HG02884 (cell line): ENCODE results near the gene WNT16.
"Not testable (repeated sequence)": the region's sequence is repeated elsewhere in the genome, so short reads cannot be mapped to it uniquely, and the experiment has no call there.

Experiments
- ATAC-seq: cut with Tn5 transposase; IDR thresholded peaks from one replicate; pipeline ENCODE4 v1.9.1; 2021; ENCODE audit warnings: mild to moderate bottlenecking, moderate library complexity; ENCODE audit not compliant: unreplicated experiment

WNT16 gene

DNA sequence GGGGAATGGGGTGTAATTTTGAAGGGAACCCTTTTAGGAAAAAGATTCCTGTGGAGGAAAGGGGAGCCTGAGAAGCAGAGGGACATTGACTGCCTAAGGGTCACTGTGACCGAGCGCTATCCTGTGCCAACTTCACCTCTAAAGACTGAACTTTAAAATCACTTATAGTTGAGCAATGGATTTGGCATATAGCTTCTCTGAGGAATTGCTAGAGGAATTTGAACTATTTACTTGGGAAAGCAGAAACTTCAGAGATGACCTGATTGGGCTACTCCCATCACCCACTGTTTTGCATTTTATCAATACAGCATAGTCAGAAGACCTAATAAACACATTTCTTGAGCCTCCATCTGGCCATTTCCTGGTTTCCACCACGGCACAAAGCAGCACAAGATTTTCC lies 23.7 kb upstream of the WNT16 start:
- no peak for ATAC-seq

DNA sequence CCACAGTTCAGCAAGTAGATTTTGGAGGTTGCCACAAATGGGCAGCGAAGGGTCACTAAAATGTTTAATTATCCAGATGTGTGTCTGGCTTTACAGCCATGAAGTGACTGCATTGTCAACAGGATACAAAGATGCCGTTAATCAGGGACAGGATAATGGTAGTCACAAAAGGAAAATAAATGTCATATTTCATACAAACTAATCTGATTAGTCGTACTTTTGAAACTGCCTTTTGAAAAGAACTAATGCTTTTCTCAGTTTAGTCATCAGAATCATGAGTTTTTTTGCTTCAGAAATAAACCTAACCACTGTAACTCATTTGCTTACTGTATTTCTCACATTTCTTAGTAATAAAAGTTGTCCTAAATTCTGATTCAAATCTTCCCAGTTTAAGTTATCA lies 22.2 kb upstream of the WNT16 start:
- no peak for ATAC-seq

DNA sequence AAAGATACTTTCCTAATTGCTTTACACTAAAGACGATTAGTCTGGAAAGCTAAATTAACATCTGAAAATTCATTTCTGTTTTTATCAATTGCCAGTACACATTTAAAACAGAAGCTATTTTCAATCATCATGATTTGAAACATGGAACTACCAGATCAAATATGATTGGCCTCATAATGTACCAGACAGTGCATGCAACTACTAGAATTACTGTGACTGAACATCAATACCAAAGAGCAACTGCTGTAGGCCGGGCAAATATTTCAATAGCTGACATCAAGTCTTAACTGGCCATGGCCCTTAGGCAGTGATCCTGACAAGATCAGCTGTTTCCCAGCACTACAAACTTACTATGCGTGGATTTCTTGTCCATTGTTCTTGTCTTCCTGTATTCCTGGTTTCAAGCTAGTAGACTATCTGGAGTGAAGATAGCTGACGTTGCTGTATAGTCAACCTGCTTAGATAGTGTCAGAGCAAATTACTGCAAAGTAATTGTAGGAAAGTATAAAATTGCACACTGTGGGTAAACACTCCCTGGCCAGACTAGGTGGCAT lies 21.7 kb upstream of the WNT16 start:
- ATAC-seq = peak; percentile 30

GRCh38 chr7:121313220-121313792 lies 15.5 kb upstream of the WNT16 start:
- no peak for ATAC-seq

- peak; percentile 88 for ATAC-seq
Measured at GRCh38 chr7:121313793-121314676, 14.8 kb upstream of the WNT16 start.

GRCh38 chr7:121315170-121315569 lies 13.6 kb upstream of the WNT16 start:
- ATAC-seq = not testable (repeated sequence)

DNA sequence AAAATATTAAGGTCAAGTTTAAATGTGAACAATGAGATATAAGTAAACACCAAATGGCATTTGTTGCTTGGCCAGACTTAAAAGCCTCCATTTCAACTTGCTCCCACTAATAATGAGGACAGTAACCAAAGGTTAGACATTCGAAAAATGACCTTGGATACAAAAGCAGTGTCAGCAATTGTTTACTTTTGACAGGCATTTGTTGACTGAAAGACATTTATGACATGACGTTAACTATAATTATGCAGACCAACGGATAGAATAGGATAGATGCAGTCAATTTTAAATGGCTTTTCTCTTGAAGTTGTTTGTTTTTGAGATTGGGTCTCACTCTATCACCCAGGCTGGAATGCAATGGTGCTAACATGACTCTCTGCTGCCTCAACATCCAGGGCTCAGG lies 6.3 kb upstream of the WNT16 start:
- no peak for ATAC-seq

GRCh38 chr7:121323515-121324302 lies 5.1 kb upstream of the WNT16 start:
- ATAC-seq = no peak

- ATAC-seq = no peak
Measured at GRCh38 chr7:121327671-121328070, 1.1 kb upstream of the WNT16 start.

- ATAC-seq = peak; percentile 57
Measured at GRCh38 chr7:121329191-121330052, 622 bp downstream of the WNT16 start.

DNA sequence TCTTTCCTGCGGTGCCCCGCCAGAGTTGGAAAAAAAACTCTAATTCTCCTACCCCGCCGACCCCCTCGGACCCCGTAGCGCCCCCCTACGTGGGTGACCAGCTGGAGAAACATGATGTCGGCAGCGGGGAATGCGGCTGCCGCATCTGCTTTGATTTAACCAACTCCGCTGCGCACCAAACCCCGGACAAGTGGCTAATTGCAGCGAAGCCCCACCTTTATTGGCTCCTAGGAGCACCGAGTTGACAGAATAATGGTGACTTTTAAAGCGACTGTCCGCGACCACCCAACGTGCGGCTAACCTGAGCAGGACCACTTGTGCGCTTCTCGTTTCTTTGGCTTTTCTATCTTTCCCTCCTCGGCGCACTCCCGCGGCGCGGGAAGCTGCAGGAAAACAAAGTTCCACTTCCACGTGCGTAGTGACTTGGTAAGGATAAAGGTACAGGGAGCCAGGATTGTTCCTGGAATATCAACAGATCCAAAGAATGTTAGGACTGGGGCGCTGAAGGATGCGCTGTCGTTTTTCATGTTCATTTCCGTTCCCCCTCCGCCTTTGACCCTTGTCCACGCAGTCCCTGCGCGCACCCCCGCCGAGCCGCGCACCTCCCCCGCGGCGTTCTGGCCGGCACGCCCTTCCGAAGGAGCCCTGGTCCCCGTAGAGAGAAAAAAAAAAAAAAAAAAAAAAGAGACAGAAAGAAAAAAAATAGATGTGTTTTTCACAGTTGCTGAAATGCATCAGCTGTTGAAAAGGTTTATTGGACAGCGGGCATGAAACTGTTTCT lies 1.4 kb downstream of the WNT16 start:
- ATAC-seq = peak; percentile 17

GRCh38 chr7:121331048-121331447 lies 2.2 kb downstream of the WNT16 start:
- ATAC-seq = no peak

DNA sequence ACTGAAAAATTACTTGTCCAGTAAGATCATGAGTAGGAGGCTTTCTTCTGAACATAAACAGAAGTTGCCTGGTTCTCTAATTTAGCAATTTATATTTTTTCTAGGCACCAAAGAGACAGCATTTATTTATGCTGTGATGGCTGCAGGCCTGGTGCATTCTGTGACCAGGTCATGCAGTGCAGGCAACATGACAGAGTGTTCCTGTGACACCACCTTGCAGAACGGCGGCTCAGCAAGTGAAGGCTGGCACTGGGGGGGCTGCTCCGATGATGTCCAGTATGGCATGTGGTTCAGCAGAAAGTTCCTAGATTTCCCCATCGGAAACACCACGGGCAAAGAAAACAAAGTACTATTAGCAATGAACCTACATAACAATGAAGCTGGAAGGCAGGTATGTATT lies 2.8 kb downstream of the WNT16 start:
- ATAC-seq = no peak

GRCh38 chr7:121334376-121334775 lies 5.6 kb downstream of the WNT16 start:
- no peak for ATAC-seq

GRCh38 chr7:121334875-121335648 lies 6.3 kb downstream of the WNT16 start:
- ATAC-seq = no peak

DNA sequence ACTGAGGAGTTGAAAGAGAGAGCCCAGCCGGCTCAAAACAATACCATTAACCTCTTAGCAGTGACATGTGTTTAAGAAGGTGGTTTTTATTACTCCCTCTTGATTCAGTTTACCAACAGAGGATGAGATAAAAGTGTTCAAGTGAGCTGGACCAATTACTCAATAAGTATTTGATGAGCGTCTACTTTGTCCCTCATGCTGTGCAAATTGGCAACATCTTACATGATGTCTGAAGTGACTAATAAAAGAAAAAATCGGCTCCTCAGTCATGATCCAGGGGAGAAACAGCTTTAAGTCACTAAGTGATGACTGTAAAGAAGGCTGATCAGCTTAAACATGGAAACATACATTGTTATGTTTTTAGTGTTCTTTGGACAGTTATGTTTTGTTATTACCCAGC lies 7.8 kb downstream of the WNT16 start:
- ATAC-seq = no peak

- ATAC-seq = no peak
Measured at GRCh38 chr7:121337398-121337797, 8.6 kb downstream of the WNT16 start.

- ATAC-seq = no peak
Measured at GRCh38 chr7:121339082-121339481, 10.3 kb downstream of the WNT16 start.

GRCh38 chr7:121341933-121342332 lies 13.1 kb downstream of the WNT16 start:
- no peak for ATAC-seq
